ENCODE measurements around the gene OR4N5.
"Not testable (repeated sequence)": the region's sequence is repeated elsewhere in the genome, so short reads cannot be mapped to it uniquely, and the experiment has no call there.

OR4N5 gene

GRCh38 chr14:20138520-20138919, at the start of gene OR4N5:
OR4N5 (plus strand) TSS chr14:20138820; CDS start chr14:20143736, 4,916 bp downstream.
- H3K27ac ChIP-seq: no peak within 1 kb of the TSS
- no peaks in the 10 kb centered on the region for H3K9me3 ChIP-seq (ENCODE audit: low read depth, low read length)
- H3K4me3 ChIP-seq: no peak within 1 kb of the TSS
- DNase-seq (ENCODE audit: low read depth, low spot score): no peak
- no peaks in the 10 kb centered on the region for H3K36me3 ChIP-seq (ENCODE audit: insufficient read depth, low read length)
- H3K9ac ChIP-seq (ENCODE audit: insufficient read length): no peak within 1 kb of the TSS
- TF ChIP-seq EZH2 (IDR thresholded peaks at IDR 0.05) (no peak), FOXP2 (optimal IDR thresholded peaks at IDR 0.05; ENCODE audit: control extremely low read depth, extremely low read length, insufficient read depth) (no peak), POLR2AphosphoS5 (IDR thresholded peaks at IDR 0.05; ENCODE audit: borderline replicate concordance, low read depth, low read length) (no peak)

- TF ChIP-seq FOXP2 (optimal IDR thresholded peaks at IDR 0.05; ENCODE audit: control extremely low read depth, extremely low read length, insufficient read depth) (no peak), POLR2AphosphoS5 (IDR thresholded peaks at IDR 0.05; ENCODE audit: borderline replicate concordance, low read depth, low read length) (no peak), EZH2 (IDR thresholded peaks at IDR 0.05) (no peak)
- Histone ChIP-seq H3K36me3 (ENCODE audit: insufficient read depth, low read length) (no peaks in the 10 kb centered on the region), H3K9ac (ENCODE audit: insufficient read length) (no peak overlapping the region), H3K27ac (no peak overlapping the region), H3K9me3 (ENCODE audit: low read depth, low read length) (no peaks in the 10 kb centered on the region), H3K4me3 (no peak overlapping the region)
- DNase-seq (ENCODE audit: low read depth, low spot score): no peak
Observed at GRCh38 chr14:20092050-20092449, 46.6 kb upstream of the OR4N5 start.

GRCh38 chr14:20093442-20093841, 45.2 kb upstream of the OR4N5 start:
- H3K4me3 ChIP-seq: no peak overlapping the region
- no peaks in the 10 kb centered on the region for H3K9me3 ChIP-seq (ENCODE audit: low read depth, low read length)
- TF ChIP-seq EZH2 (IDR thresholded peaks at IDR 0.05) (no peak), FOXP2 (optimal IDR thresholded peaks at IDR 0.05; ENCODE audit: control extremely low read depth, extremely low read length, insufficient read depth) (no peak), POLR2AphosphoS5 (IDR thresholded peaks at IDR 0.05; ENCODE audit: borderline replicate concordance, low read depth, low read length) (no peak)
- H3K36me3 ChIP-seq (ENCODE audit: insufficient read depth, low read length): no peaks in the 10 kb centered on the region
- H3K9ac ChIP-seq (ENCODE audit: insufficient read length): no peak overlapping the region
- no peak for DNase-seq (ENCODE audit: low read depth, low spot score)
- no peak overlapping the region for H3K27ac ChIP-seq

- H3K9ac ChIP-seq (ENCODE audit: insufficient read length); H3K9me3 ChIP-seq (ENCODE audit: low read depth, low read length); DNase-seq (ENCODE audit: low read depth, low spot score); H3K27ac ChIP-seq; H3K36me3 ChIP-seq (ENCODE audit: insufficient read depth, low read length); H3K4me3 ChIP-seq: not testable (repeated sequence)
Observed at GRCh38 chr14:20098926-20099770, 39.5 kb upstream of the OR4N5 start.

- H3K4me3 ChIP-seq: no peak within 1 kb of the TSS
- no peaks in the 10 kb centered on the region for H3K36me3 ChIP-seq (ENCODE audit: insufficient read depth, low read length)
- DNase-seq (ENCODE audit: low read depth, low spot score): no peak
- no peak within 1 kb of the TSS for H3K27ac ChIP-seq
- TF ChIP-seq POLR2AphosphoS5 (IDR thresholded peaks at IDR 0.05; ENCODE audit: borderline replicate concordance, low read depth, low read length) (no peak), FOXP2 (optimal IDR thresholded peaks at IDR 0.05; ENCODE audit: control extremely low read depth, extremely low read length, insufficient read depth) (no peak), EZH2 (IDR thresholded peaks at IDR 0.05) (no peak)
- no peaks in the 10 kb centered on the region for H3K9me3 ChIP-seq (ENCODE audit: low read depth, low read length)
- no peak within 1 kb of the TSS for H3K9ac ChIP-seq (ENCODE audit: insufficient read length)
Observed at GRCh38 chr14:20110438-20110837, 28.2 kb upstream of the OR4N5 start, which contains the start of gene OR4K17. OR4K17 (plus strand) TSS chr14:20110739; CDS start chr14:20117500, 6,761 bp downstream.

GRCh38 chr14:20112321-20112720, 26.3 kb upstream of the OR4N5 start:
- no peak overlapping the region for H3K27ac ChIP-seq
- TF ChIP-seq EZH2 (IDR thresholded peaks at IDR 0.05) (no peak), FOXP2 (optimal IDR thresholded peaks at IDR 0.05; ENCODE audit: control extremely low read depth, extremely low read length, insufficient read depth) (no peak), POLR2AphosphoS5 (IDR thresholded peaks at IDR 0.05; ENCODE audit: borderline replicate concordance, low read depth, low read length) (no peak)
- no peaks in the 10 kb centered on the region for H3K9me3 ChIP-seq (ENCODE audit: low read depth, low read length)
- H3K36me3 ChIP-seq (ENCODE audit: insufficient read depth, low read length): no peaks in the 10 kb centered on the region
- no peak for DNase-seq (ENCODE audit: low read depth, low spot score)
- H3K4me3 ChIP-seq: no peak overlapping the region
- H3K9ac ChIP-seq (ENCODE audit: insufficient read length): no peak overlapping the region

- DNase-seq (ENCODE audit: low read depth, low spot score): no peak
- Histone ChIP-seq H3K9me3 (ENCODE audit: low read depth, low read length) (no peaks in the 10 kb centered on the region), H3K27ac (no peak overlapping the region), H3K4me3 (no peak overlapping the region), H3K9ac (ENCODE audit: insufficient read length) (no peak overlapping the region), H3K36me3 (ENCODE audit: insufficient read depth, low read length) (no peaks in the 10 kb centered on the region)
- TF ChIP-seq EZH2 (IDR thresholded peaks at IDR 0.05): no peak
- TF ChIP-seq FOXP2 (optimal IDR thresholded peaks at IDR 0.05; ENCODE audit: control extremely low read depth, extremely low read length, insufficient read depth): no peak
- TF ChIP-seq POLR2AphosphoS5 (IDR thresholded peaks at IDR 0.05; ENCODE audit: borderline replicate concordance, low read depth, low read length): no peak
Observed at GRCh38 chr14:20116748-20117147, 21.9 kb upstream of the OR4N5 start.

GRCh38 chr14:20118795-20119194, 19.8 kb upstream of the OR4N5 start:
- H3K4me3 ChIP-seq: no peak overlapping the region
- TF ChIP-seq EZH2 (IDR thresholded peaks at IDR 0.05): no peak
- TF ChIP-seq FOXP2 (optimal IDR thresholded peaks at IDR 0.05; ENCODE audit: control extremely low read depth, extremely low read length, insufficient read depth): no peak
- TF ChIP-seq POLR2AphosphoS5 (IDR thresholded peaks at IDR 0.05; ENCODE audit: borderline replicate concordance, low read depth, low read length): no peak
- no peaks in the 10 kb centered on the region for H3K9me3 ChIP-seq (ENCODE audit: low read depth, low read length)
- no peak overlapping the region for H3K9ac ChIP-seq (ENCODE audit: insufficient read length)
- no peak overlapping the region for H3K27ac ChIP-seq
- no peak for DNase-seq (ENCODE audit: low read depth, low spot score)
- no peaks in the 10 kb centered on the region for H3K36me3 ChIP-seq (ENCODE audit: insufficient read depth, low read length)

- Histone ChIP-seq H3K27ac (no peak overlapping the region), H3K9me3 (ENCODE audit: low read depth, low read length) (no peaks in the 10 kb centered on the region), H3K4me3 (no peak overlapping the region), H3K9ac (ENCODE audit: insufficient read length) (no peak overlapping the region), H3K36me3 (ENCODE audit: insufficient read depth, low read length) (no peaks in the 10 kb centered on the region)
- DNase-seq (ENCODE audit: low read depth, low spot score): no peak
- TF ChIP-seq POLR2AphosphoS5 (IDR thresholded peaks at IDR 0.05; ENCODE audit: borderline replicate concordance, low read depth, low read length) (no peak), FOXP2 (optimal IDR thresholded peaks at IDR 0.05; ENCODE audit: control extremely low read depth, extremely low read length, insufficient read depth) (no peak), EZH2 (IDR thresholded peaks at IDR 0.05) (no peak)
Observed at GRCh38 chr14:20143911-20144310, 5.3 kb downstream of the OR4N5 start.
